DMS53 treated with DMSO at 0.1 percent for 48 hours (cell line): ENCODE data around the gene LCP2.

ENCODE experiments used
- DNase-seq: peaks from one replicate; lab custom pipeline; 2025; ENCODE audit not compliant: unreplicated experiment; lab: John Stamatoyannopoulos, UW

The LCP2 gene

DNA sequence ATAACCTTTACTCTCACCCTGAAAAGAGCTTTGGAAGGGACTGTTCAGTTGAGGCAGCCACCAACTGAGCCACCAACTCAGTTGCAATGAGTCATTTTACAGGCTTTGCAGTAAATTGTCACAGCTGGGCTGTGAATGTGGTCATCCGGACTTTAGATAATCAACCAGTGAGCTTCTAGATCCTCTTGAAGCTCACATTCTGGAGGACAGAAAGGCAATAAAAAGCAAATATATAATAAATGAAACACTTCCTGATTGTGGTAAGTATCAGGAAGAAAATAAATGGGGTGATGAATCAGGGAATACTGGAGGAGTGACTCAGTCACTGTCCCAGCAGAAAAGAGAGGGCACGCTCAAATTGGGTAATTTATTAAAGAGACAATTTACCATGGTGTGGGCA lies 78.0 kb downstream of the LCP2 start:
- no peak for DNase-seq

DNA sequence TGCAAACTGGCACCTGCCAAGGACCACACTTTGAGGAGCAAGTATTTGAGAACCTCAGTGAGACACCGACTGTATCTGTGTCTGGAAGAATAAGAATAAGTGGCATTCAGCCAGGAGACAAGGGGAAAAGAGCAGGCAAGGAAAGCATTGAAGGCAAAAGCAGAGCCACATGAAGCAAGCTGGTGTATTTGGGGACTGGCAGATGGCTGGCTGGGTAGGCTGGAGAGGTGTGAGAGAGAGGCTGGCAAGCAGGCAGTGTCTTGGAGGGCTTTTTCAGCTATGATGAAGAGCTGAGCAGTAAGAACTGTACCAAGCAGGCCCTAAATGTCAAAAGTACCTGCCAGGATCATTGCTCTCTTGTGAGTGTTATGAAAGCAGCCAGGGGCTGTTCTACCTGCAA lies 78.9 kb downstream of the LCP2 start:
- no peak for DNase-seq

GRCh38 chr5:170217831-170218230 lies 79.7 kb downstream of the LCP2 start:
- DNase-seq: no peak

DNA sequence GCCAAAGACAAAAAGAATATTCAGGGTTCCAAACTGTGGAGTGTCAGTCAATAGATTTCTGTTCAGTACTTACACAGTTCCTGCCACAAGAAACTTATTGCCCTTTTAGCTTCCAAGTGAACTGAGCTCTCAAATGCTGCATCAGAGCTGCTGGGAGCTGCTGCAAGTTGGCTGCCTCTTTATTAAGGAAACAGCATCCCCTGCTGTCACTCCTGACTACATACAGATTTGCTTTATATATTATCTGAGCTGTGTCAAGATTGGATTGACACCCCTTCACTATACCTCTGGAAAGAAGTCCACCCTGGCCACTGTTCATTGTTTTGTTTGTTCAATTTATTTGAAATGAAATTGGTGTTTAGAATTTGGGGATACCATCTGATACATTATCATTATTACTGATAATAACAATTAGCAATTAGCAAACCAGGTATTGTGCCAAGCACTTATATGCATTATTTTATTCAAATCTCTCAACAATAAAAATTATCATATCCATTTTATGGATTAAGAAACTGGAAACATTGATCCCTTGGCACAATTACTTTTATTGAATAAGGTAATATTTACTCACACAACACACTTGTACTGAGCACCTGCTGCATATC lies 81.2 kb downstream of the LCP2 start:
- DNase-seq: no peak

DNA sequence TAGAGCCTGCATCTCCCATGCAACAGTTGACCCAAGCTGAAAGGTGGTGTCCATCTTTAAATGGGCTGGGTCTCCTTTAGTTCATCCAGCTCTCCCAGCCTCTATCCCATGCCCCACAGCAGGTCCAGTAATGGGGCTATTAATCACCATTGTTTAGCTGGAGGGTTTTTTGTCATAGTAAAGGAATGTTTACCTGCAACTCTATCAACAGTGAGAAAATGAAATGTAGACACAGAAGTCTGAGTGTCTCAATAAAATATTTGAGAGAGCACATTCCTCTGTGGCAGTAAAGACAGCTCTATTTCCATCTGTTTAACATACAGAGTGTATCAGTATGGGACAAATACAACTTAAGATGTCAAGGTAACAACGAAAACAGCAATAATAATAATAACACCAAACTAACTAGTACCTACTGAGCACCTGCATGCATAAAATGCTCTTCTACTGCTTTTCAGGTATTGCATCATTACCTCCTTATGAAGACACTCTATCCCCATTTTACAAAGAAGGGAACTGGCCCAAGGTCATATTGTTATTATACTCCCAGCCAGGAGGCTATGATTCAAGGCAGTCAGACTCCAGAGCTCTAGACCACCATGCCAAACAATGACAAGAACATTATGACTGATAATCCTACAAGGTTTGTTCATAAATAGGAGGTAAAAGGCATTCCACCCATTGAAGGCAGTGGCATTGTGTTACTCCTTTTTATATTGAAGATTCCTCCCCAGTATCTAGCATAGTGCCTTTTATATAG lies 85.8 kb downstream of the LCP2 start:
- no peak for DNase-seq

DNA sequence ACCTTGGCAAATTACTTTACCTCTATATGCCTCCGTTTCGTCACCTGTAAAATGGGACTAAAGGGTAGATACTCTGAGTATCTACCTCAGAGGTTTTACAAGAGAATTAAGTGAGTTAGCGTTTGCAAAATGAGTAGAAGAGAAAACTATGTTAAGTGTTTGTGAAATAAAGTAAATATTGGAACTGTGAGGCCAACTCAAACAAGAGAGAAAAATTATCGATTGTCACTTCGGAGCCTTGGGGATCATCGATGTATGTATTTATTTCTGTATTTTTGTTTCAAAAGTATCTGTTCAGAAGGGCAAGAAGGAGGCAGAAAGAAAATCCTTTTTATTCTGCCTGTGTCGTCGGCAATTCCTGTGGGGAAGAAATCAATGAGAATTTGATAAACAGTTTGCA lies 90.6 kb downstream of the LCP2 start:
- DNase-seq: no peak

GRCh38 chr5:170206216-170206615 lies 91.4 kb downstream of the LCP2 start:
- no peak for DNase-seq

DNA sequence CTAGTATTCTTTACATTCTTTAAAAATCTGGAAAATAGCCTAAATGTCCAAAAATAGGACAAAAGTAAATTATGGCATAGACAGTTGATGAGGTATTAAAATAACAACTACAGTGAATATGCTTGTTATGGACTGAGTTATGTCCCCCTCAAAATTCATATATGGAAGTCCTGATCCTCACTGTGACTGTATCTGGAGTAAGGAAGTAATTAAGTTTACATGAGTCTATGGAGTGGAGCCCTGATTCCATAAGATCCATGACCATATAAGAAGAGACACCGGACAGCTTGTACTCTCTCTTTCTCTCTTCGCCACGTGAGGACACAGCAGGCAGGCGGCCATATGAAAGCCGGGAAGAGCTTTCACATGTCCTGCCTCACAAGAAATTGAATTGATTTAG lies 93.4 kb downstream of the LCP2 start:
- DNase-seq: no peak

- no peak for DNase-seq
Observed at GRCh38 chr5:170202117-170202516, 95.5 kb downstream of the LCP2 start.

- no peak for DNase-seq
Observed at GRCh38 chr5:170201311-170201710, 96.3 kb downstream of the LCP2 start.

DNA sequence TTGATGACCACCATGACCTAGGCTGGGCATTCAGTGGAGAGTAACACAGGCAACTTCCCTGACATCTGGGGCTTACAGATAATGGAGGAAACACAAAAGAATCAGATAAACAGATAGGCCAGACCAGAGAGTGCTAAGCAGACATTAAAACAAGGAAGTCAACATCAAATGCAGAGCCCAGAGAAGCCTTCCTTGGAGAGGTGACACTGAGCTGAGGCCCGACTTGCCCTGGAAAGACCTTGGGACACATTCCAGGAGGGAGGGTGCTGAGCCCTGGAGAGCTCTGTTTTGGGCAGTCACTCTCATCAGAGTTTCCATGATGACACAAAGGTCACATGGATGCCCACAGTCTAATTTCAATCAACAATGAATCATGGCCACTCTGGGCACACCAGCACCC lies 96.7 kb downstream of the LCP2 start:
- no peak for DNase-seq
